NCI-H345 treated with DMSO at 0.1 percent for 48 hours (cell line): ENCODE results near the gene RTN4R.
"Not testable (repeated sequence)": the region's sequence is repeated elsewhere in the genome, so short reads cannot be mapped to it uniquely, and the experiment has no call there.

Experiments
- DNase-seq: peaks from one replicate; lab custom pipeline; 2025; ENCODE audit not compliant: unreplicated experiment; lab: John Stamatoyannopoulos, UW

The RTN4R gene

GRCh38 chr22:20289182-20290044, 21.3 kb upstream of the RTN4R start:
- not testable (repeated sequence) for DNase-seq

GRCh38 chr22:20286784-20287423, 18.8 kb upstream of the RTN4R start:
- not testable (repeated sequence) for DNase-seq

GRCh38 chr22:20286312-20286660, 18.2 kb upstream of the RTN4R start:
- DNase-seq: not testable (repeated sequence)

- peak; percentile 2 for DNase-seq
These were observed 17.6 kb upstream of the RTN4R start for GRCh38 chr22:20285473-20286311.

- no peak for DNase-seq
These were observed 16.5 kb upstream of the RTN4R start for GRCh38 chr22:20284471-20285086.

GRCh38 chr22:20283674-20284066, 15.6 kb upstream of the RTN4R start:
- DNase-seq: no peak

GRCh38 chr22:20282901-20283673, 15.0 kb upstream of the RTN4R start:
- DNase-seq: no peak

GRCh38 chr22:20281891-20282290, 13.8 kb upstream of the RTN4R start:
- no peak for DNase-seq

- not testable (repeated sequence) for DNase-seq
These were observed 13.4 kb upstream of the RTN4R start for GRCh38 chr22:20281473-20281872.

- no peak for DNase-seq
These were observed 12.7 kb upstream of the RTN4R start for GRCh38 chr22:20280866-20281265.

- not testable (repeated sequence) for DNase-seq
These were observed 12.0 kb upstream of the RTN4R start for GRCh38 chr22:20280163-20280562.

GRCh38 chr22:20279662-20280134, 11.6 kb upstream of the RTN4R start:
- DNase-seq: no peak

GRCh38 chr22:20278726-20279490, 10.8 kb upstream of the RTN4R start:
- not testable (repeated sequence) for DNase-seq

GRCh38 chr22:20277936-20278635, 10.0 kb upstream of the RTN4R start:
- not testable (repeated sequence) for DNase-seq

GRCh38 chr22:20276468-20276867, 8.3 kb upstream of the RTN4R start:
- no peak for DNase-seq

GRCh38 chr22:20275836-20276235, 7.7 kb upstream of the RTN4R start:
- no peak for DNase-seq

- not testable (repeated sequence) for DNase-seq
These were observed 7.2 kb upstream of the RTN4R start for GRCh38 chr22:20275325-20275724.

- not testable (repeated sequence) for DNase-seq
These were observed 6.3 kb upstream of the RTN4R start for GRCh38 chr22:20274374-20274773.

GRCh38 chr22:20273758-20274181, 5.7 kb upstream of the RTN4R start:
- no peak for DNase-seq
